Bronchial epithelial cell (primary cell): ENCODE data around the gene ATRNL1. TPM values are rescaled to one million over a fixed set of nuclear protein-coding genes. Genes with fewer than 3 reads are reported as not detected.
A peak's percentile ranks its signal among the peaks of the same experiment; 100 is the strongest.

Experiments used
- DNase-seq: peaks from one replicate; pipeline ENCODE4 v3.0.0-alpha.2; 2010; ENCODE audit warnings: low read depth
- FAIRE-seq: peaks from 2 replicates; lab custom pipeline; 2011; peaks lifted over from hg19 to GRCh38; lab: Jason Lieb, UNC
- H3K27me3 ChIP-seq: 2 replicates; pipeline ENCODE4 v1.5.1; 2011; ENCODE audit warnings: low read length; ENCODE audit not compliant: control insufficient read depth, insufficient read depth
- H3K36me3 ChIP-seq: 2 replicates; pipeline ENCODE4 v1.5.1; 2011; ENCODE audit warnings: low read length; ENCODE audit not compliant: control insufficient read depth, insufficient read depth
- H3K4me3 ChIP-seq: 2 replicates; pipeline ENCODE4 v1.5.1; 2011; ENCODE audit warnings: mild to moderate bottlenecking, low read depth, low read length, control low read depth
- CTCF ChIP-seq: IDR thresholded peaks from 2 replicates; pipeline ENCODE4 v1.5.1; 2011; ENCODE audit warnings: mild to moderate bottlenecking, moderate library complexity, low read length, control low read depth, inconsistent platforms; ENCODE audit not compliant: insufficient read depth, severe bottlenecking
- total RNA-seq: library from RNA; depleted of rRNA; stranded (reverse); fragments of >200 nt; gene quantifications from 2 replicates; pipeline ENCODE4 v1.2.1, GENCODE V29; 2014

ATRNL1 gene
- total RNA-seq, 1 donor from 2014 or later: 0.53 TPM

DNA sequence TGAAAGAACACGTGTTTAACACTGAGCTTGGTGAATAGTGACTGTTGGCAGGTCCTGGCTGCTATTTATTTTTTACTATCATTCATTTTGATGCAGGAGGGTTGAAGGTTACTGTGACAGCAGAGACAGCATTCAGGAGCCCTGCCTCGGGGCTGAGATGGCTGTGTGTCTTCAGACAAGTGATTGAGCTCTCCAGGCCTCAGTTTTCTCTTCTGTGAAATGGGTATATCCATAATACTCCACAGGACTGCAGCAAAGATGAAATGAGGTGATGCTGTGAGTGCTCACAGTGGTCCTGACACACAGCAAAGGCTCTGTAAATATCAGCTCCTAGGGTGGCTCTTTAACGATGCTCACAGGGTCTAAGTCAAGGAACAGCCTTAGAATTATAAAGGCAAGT lies 884.7 kb downstream of the ATRNL1 start:
- Histone ChIP-seq H3K27me3 (no peaks in the 10 kb centered on the region), H3K36me3 (no peaks in the 10 kb centered on the region), H3K4me3 (no peak overlapping the region)
- TF ChIP-seq CTCF: no peak
- no peak for FAIRE-seq
- DNase-seq: no peak

DNA sequence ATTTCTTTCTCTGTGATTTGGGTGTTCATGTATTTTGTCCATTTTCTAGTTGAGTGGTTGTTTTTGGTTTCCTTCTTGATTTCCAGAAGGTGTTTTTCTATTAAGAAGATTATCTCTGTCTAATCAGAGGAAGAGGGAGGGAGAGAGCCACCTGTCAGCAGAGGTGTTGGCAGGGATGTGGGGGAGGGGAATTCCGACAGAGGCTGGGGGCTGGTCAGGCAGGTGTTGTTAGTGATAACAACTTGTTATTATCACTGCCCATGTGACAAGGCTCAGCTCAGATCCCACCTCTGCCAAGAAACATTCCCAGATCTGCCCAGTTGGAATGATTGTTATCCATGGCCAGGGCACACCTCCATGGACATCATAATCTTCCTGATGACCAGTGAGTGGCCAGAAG lies 886.4 kb downstream of the ATRNL1 start:
- no peak for TF ChIP-seq CTCF
- Histone ChIP-seq H3K36me3 (no peaks in the 10 kb centered on the region), H3K4me3 (no peak overlapping the region), H3K27me3 (no peaks in the 10 kb centered on the region)
- no peak for FAIRE-seq
- no peak for DNase-seq

DNA sequence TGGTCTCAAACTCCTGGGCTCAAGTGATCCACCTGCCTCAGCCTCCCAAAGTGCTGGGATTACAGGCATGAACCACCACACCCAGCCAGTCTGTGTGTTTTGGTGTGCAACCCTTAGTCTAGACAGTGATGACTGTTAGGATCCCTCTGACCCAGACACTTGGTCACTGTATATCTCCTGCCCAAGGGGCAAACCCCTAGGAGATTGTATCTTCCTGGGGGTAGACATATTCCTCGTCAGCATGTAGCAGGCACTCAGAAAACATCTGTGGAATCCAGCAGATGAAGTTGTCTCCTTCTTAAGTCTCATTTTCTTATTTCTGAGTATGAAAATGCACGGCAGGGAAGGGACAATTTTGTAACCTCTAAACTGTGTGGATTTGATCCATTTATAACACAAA lies 887.3 kb downstream of the ATRNL1 start:
- FAIRE-seq (no peak), DNase-seq (no peak)
- Histone ChIP-seq H3K4me3 (no peak overlapping the region), H3K36me3 (no peaks in the 10 kb centered on the region), H3K27me3 (no peaks in the 10 kb centered on the region)
- TF ChIP-seq CTCF: no peak

- no peaks in the 10 kb centered on the region for H3K27me3 ChIP-seq
- H3K4me3 ChIP-seq: no peak overlapping the region
- no peak for FAIRE-seq
- no peaks in the 10 kb centered on the region for H3K36me3 ChIP-seq
- DNase-seq: no peak
- no peak for TF ChIP-seq CTCF
Measured at GRCh38 chr10:115981081-115981480, 887.9 kb downstream of the ATRNL1 start.

- TF ChIP-seq CTCF: no peak
- Histone ChIP-seq H3K36me3 (no peaks in the 10 kb centered on the region), H3K4me3 (no peak overlapping the region), H3K27me3 (no peaks in the 10 kb centered on the region)
- no peak for DNase-seq
- no peak for FAIRE-seq
Measured at GRCh38 chr10:115982076-115982475, 888.9 kb downstream of the ATRNL1 start.

- Histone ChIP-seq H3K36me3 (no peaks in the 10 kb centered on the region), H3K27me3 (no peaks in the 10 kb centered on the region), H3K4me3 (no peak overlapping the region)
- no peak for DNase-seq
- no peak for TF ChIP-seq CTCF
- peak; percentile 28 for FAIRE-seq
Measured at GRCh38 chr10:115982526-115982925, 889.4 kb downstream of the ATRNL1 start.
